22Rv1 (cell line): Measurements from ENCODE around the gene EXD3.

Experiments used
- CTCF ChIP-seq: fragments of 450-650 bp; IDR thresholded peaks from 2 replicates; pipeline ENCODE4 v1.5.1; 2017; ENCODE audit warnings: mild to moderate bottlenecking
- ZFX ChIP-seq: fragments of 450-650 bp; IDR thresholded peaks from 2 replicates; pipeline ENCODE4 v1.6.1; 2017; ENCODE audit warnings: antibody characterized with exemption, borderline replicate concordance

GRCh38 chr9:137376386-137376785 lies 46.6 kb downstream of the EXD3 start:
- TF ChIP-seq CTCF, result no peak
- no peak for TF ChIP-seq ZFX
